ENCODE results near the gene LIPI.

DNA sequence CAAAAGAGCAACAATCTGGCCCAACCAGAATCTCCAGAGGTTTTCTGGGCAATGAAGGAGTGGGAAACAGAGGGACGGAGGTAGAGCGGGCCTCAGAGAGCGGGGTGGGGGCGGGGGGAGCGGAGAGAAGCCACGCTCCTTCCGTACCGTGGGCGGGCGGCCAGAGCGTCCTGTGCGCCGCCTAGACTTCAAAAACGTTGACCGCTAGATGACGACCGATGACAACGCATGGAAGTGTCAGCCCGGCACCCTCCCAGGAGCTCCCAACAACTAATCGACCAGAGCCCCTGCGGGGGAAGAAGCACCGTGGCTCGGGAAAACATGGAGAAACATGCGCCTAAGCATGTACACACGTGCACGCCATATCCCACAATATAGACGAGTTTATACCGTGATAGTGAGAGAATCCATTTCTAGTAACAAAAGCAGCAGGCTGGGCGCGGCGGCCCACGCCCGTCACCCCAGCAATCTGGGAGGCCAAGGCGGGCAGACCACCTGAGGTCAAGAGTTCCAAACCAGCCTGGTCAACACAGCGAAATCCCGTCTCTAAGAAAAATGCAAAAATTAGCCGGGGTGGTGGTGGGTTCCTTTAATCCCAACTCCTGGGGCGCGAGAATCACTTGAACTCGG, 131.9 kb downstream of the LIPI start:
- TF ChIP-seq SUZ12 (IDR thresholded peaks at IDR 0.05; ENCODE audit: extremely low read depth, insufficient read depth, insufficient read length) (no peak), ZNF274 (IDR thresholded peaks at IDR 0.05; ENCODE audit: low read depth, low read length) (no peak), YY1 (IDR thresholded peaks at IDR 0.05; ENCODE audit: insufficient read depth, insufficient read length) (no peak)
